ENCODE results near the gene SLIT3. TPM values are rescaled to one million over a fixed set of nuclear protein-coding genes. Genes with fewer than 3 reads are reported as not detected.

Gene SLIT3
- total RNA-seq, 8 experiments from 2014 or later: 6.1 to 159 (median 64.4) TPM

- ATAC-seq (replicated peaks in 6 of 8): no peak
Measured at GRCh38 chr5:169011009-169011408, 289.9 kb downstream of the SLIT3 start.

DNA sequence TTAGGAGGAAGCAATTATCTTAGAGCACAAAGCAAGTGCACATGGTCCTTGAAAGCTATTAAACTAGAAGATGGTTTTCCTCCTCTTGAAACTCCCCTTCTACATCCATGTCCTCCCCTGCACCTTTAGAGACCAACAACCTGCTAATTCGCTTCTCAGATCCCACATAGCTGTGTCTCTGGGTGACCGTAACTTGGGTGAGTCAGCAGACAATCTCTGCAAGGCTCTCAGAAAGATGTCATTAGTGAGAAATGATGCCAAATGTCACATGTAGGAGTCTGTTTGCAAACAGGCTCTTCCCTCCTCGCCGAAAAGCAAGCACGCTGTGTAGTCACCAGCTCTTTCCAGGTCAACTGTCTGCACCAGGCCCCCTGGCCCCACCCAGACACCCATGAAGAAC lies 291.8 kb downstream of the SLIT3 start:
- in situ Hi-C loops (cut with MboI; ENCODE audit: low pct_unique_long_range_greater_than_20kb in 2 of 9, low sequenced_read_pairs in 9 of 9, unreplicated experiment in 9 of 9): no loop called here
- peak in 7 of 8 experiments; percentile 10 to 96 (median 93) for ATAC-seq (replicated peaks in 6 of 8)
- Histone ChIP-seq H3K4me1 (replicated peaks in 1 of 2) (peaks cover 15 to 28% of the 10 kb centered on the region in 2 donors), H3K27ac (no peak overlapping the region), H3K4me3 (no peak overlapping the region)
- WGBS, 10 experiments: 40 to 92% (median 78%) methylated on average over 1 to 5 of the region's 5 CpGs; no CpG with 5 or more reads in 5 of the 10 experiments

More at GRCh38 chr5:169011009-169011408, 289.9 kb downstream of the SLIT3 start:
- in situ Hi-C loops (cut with MboI; ENCODE audit: low pct_unique_long_range_greater_than_20kb in 2 of 9, low sequenced_read_pairs in 9 of 9, unreplicated experiment in 9 of 9): no loop called here
- H3K27ac ChIP-seq: no peak overlapping the region
- no peak overlapping the region for H3K4me3 ChIP-seq
- WGBS, 10 experiments: 50 to 100% (median 78%) methylated on average over 1 to 3 of the region's 4 CpGs; no CpG with 5 or more reads in 4 of the 10 experiments
- H3K4me1 ChIP-seq (replicated peaks in 1 of 2): peaks cover 4 to 20% of the 10 kb centered on the region in 2 donors

- Histone ChIP-seq H3K4me3 (no peak overlapping the region), H3K4me1 (replicated peaks in 1 of 2) (peaks cover 15 to 26% of the 10 kb centered on the region in 2 donors), H3K27ac (no peak overlapping the region)
- WGBS, 10 experiments: 25 to 94% (median 85%) methylated on average over 2 to 6 of the region's 8 CpGs; no CpG with 5 or more reads in 1 of the 10 experiments
- ATAC-seq (replicated peaks in 6 of 8): peak in 3 of 8 experiments; percentile 6 to 61 (median 24)
- in situ Hi-C loops (cut with MboI; ENCODE audit: low pct_unique_long_range_greater_than_20kb in 2 of 9, low sequenced_read_pairs in 9 of 9, unreplicated experiment in 9 of 9): no loop called here
Measured at GRCh38 chr5:169006842-169007790, 293.8 kb downstream of the SLIT3 start.

GRCh38 chr5:169004551-169004950 lies 296.4 kb downstream of the SLIT3 start:
- Histone ChIP-seq H3K4me1 (replicated peaks in 1 of 2) (peaks cover 11 to 19% of the 10 kb centered on the region in 2 donors), H3K4me3 (no peak overlapping the region), H3K27ac (no peak overlapping the region)
- WGBS, 10 experiments: 15 to 100% (median 70%) methylated on average over 1 to 3 of the region's 4 CpGs; no CpG with 5 or more reads in 1 of the 10 experiments
- in situ Hi-C loops (cut with MboI; ENCODE audit: low pct_unique_long_range_greater_than_20kb in 2 of 9, low sequenced_read_pairs in 9 of 9, unreplicated experiment in 9 of 9): no loop called here
- peak in 5 of 8 experiments; percentile 23 to 47 (median 33) for ATAC-seq (replicated peaks in 6 of 8)

DNA sequence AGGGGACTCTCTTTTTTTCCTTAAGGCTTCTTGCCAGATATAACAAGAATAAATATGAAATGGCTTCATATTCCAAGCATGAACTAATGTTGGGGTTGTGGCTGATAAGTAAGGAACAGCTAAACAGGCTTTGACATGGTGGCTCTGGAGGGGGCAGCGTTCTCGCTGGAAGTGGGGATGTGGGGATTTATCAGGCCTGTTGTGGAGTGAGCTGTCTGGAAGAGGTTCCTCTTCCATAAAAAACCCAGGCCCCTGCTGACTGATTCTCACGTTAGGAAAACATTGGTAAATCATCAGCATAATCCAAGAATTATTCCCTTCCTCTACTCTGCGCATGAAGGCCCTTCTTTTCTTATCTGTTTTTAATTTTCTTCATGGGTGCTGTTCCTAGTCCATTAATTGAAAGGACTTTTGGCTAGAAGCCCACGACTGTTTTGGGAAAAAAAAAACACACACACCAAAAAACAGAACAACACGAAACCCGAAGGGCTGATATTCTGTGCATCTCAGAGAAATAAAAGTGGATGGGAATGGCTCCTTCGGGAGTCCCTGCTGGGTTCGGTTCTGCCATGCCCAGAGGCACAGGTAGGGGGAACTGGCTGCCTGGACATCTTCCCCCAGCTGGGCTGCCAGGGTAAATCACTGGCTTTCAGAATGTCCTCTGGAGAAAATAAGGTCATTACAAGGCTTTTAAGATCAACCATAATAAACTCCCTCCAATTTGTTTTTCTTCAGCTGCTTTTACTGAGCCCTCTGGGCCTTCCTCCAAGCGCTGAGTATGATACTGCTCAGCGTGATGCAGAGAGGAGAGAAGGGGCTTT lies 297.0 kb downstream of the SLIT3 start:
- peaks cover 11 to 19% of the 10 kb centered on the region in 2 donors for H3K4me1 ChIP-seq (replicated peaks in 1 of 2)
- no peak overlapping the region for H3K27ac ChIP-seq
- WGBS, 10 experiments: 20 to 90% (median 65%) methylated on average over 2 to 8 of the region's 11 CpGs; no CpG with 5 or more reads in 1 of the 10 experiments
- H3K4me3 ChIP-seq: no peak overlapping the region
- peak; percentile 25 to 64 (median 57) for ATAC-seq (replicated peaks in 6 of 8)
- in situ Hi-C loops (cut with MboI; ENCODE audit: low pct_unique_long_range_greater_than_20kb in 2 of 9, low sequenced_read_pairs in 9 of 9, unreplicated experiment in 9 of 9): no loop called here

GRCh38 chr5:169002953-169003555 lies 297.9 kb downstream of the SLIT3 start:
- in situ Hi-C loops (cut with MboI; ENCODE audit: low pct_unique_long_range_greater_than_20kb in 2 of 9, low sequenced_read_pairs in 9 of 9, unreplicated experiment in 9 of 9): no loop called here
- Histone ChIP-seq H3K4me1 (replicated peaks in 1 of 2) (peaks cover 11 to 13% of the 10 kb centered on the region in 2 donors), H3K4me3 (no peak overlapping the region), H3K27ac (no peak overlapping the region)
- ATAC-seq (replicated peaks in 6 of 8): peak in 1 of 8 experiments; percentile 71
- 50 to 100% (median 69%) methylated on average over 1 to 5 of the region's 6 CpGs; no CpG with 5 or more reads in 3 of the 10 experiments for WGBS, 10 experiments

- peaks cover 12 to 17% of the 10 kb centered on the region in 2 donors for H3K4me1 ChIP-seq (replicated peaks in 1 of 2)
- in situ Hi-C loops (cut with MboI; ENCODE audit: low pct_unique_long_range_greater_than_20kb in 2 of 9, low sequenced_read_pairs in 9 of 9, unreplicated experiment in 9 of 9): no loop called here
- ATAC-seq (replicated peaks in 6 of 8): no peak
- no peak overlapping the region for H3K4me3 ChIP-seq
- no peak overlapping the region for H3K27ac ChIP-seq
- WGBS, 10 experiments: 50 to 94% (median 88%) methylated on average over 1 to 3 of the region's 3 CpGs; no CpG with 5 or more reads in 2 of the 10 experiments
Measured at GRCh38 chr5:169001394-169001793, 299.5 kb downstream of the SLIT3 start.

DNA sequence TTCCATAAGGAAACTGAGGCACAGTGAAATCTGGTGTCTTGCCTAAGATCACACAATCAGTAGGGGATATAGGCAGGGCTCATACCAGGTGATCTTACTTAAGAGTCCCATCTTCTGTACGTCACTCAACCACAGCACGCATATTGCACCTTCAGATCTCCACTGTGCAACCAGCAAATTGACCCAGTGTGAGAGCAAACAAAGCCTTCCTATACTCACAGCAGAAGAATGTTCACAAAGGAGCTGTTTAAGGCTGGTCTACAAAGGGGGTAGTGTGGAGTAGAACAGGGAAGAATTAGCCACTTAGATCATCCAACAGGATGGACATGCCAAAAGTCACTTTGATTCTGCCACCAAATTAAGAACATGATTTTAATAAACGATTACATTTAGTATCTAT lies 305.9 kb downstream of the SLIT3 start:
- no peak overlapping the region for H3K27ac ChIP-seq
- no peak overlapping the region for H3K4me3 ChIP-seq
- no peak for ATAC-seq (replicated peaks in 6 of 8)
- WGBS, 10 experiments: 57 to 100% (median 88%) methylated on average over 1 to 3 of the region's 3 CpGs; no CpG with 5 or more reads in 1 of the 10 experiments
- peaks cover 15 to 20% of the 10 kb centered on the region in 2 donors for H3K4me1 ChIP-seq (replicated peaks in 1 of 2)
- in situ Hi-C loops (cut with MboI; ENCODE audit: low pct_unique_long_range_greater_than_20kb in 2 of 9, low sequenced_read_pairs in 9 of 9, unreplicated experiment in 9 of 9): loop anchor here in 8 of 9 experiments (25.0 kb wide), 4 partner anchors 292 to 567 kb away; partner anchors contain the start of gene SLIT3 (in 3 of the 8)

DNA sequence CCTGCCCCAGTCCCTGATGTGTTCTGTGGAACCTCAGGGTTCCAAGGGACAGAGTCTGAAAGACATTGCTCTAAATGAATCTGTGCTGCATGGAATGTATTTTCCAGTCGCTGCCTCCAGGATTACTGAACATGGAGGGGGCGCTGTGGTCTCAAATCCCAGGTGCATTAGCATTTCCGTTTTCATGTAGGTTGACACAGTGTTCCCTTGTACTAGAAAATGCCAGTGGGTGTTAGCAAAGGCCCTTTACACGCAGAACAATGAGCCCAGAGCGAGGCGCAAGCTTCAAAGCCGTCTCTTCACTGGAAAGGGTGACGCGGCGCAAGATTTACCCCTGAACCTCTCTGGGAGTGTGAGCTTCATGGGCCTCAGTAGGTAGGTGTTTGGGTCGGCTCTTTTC lies 308.3 kb downstream of the SLIT3 start:
- ATAC-seq (replicated peaks in 6 of 8): peak in 7 of 8 experiments; percentile 37 to 84 (median 78)
- 13 to 100% (median 63%) methylated on average over 1 to 10 of the region's 11 CpGs; no CpG with 5 or more reads in 3 of the 10 experiments for whole genome bisulfite sequencing, 10 experiments
- Histone ChIP-seq H3K27ac (no peak overlapping the region), H3K4me1 (replicated peaks in 1 of 2) (peaks cover 15 to 20% of the 10 kb centered on the region in 2 donors), H3K4me3 (no peak overlapping the region)
- in situ Hi-C loops (cut with MboI; ENCODE audit: low pct_unique_long_range_greater_than_20kb in 2 of 9, low sequenced_read_pairs in 9 of 9, unreplicated experiment in 9 of 9): loop anchor here in 8 of 9 experiments (25.0 kb wide), 4 partner anchors 295 to 570 kb away; partner anchors contain the start of gene SLIT3 (in 3 of the 8)

DNA sequence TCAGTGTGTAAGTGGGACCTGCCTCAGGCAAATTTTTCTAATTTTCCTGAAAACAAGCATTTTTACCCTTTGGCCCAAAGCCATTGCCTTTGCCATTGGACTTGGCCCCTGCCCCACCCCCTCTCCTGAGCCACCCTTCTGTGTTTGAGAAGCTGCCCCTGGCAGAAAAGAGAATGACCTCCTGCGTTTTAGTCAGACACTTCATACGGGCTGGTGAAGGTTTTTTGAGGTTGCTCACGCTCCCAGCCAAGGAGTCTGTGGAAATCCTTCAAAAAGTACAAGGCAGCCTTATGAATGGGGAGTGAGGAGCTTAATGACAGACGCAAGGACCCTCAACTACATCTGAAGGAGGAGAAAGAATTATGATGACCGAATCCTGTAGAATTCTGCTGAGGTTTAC lies 308.9 kb downstream of the SLIT3 start:
- peaks cover 15 to 20% of the 10 kb centered on the region in 2 donors for H3K4me1 ChIP-seq (replicated peaks in 1 of 2)
- no peak overlapping the region for H3K4me3 ChIP-seq
- no peak overlapping the region for H3K27ac ChIP-seq
- WGBS, 10 experiments: 0 to 92% (median 75%) methylated on average over 1 to 5 of the region's 5 CpGs; no CpG with 5 or more reads in 2 of the 10 experiments
- no peak for ATAC-seq (replicated peaks in 6 of 8)
- in situ Hi-C loops (cut with MboI; ENCODE audit: low pct_unique_long_range_greater_than_20kb in 2 of 9, low sequenced_read_pairs in 9 of 9, unreplicated experiment in 9 of 9): loop anchor here in 8 of 9 experiments (25.0 kb wide), 4 partner anchors 295 to 570 kb away; partner anchors contain the start of gene SLIT3 (in 3 of the 8)

- in situ Hi-C loops (cut with MboI; ENCODE audit: low pct_unique_long_range_greater_than_20kb in 2 of 9, low sequenced_read_pairs in 9 of 9, unreplicated experiment in 9 of 9): loop anchor here in 8 of 9 experiments (25.0 kb wide), 4 partner anchors 296 to 571 kb away; partner anchors contain the start of gene SLIT3 (in 3 of the 8)
- no peak overlapping the region for H3K4me3 ChIP-seq
- H3K27ac ChIP-seq: no peak overlapping the region
- WGBS, 10 experiments: 100% methylated on average over 1 of the region's 2 CpGs; no CpG with 5 or more reads in 8 of the 10 experiments
- no peak for ATAC-seq (replicated peaks in 6 of 8)
- H3K4me1 ChIP-seq (replicated peaks in 1 of 2): peaks cover 13 to 15% of the 10 kb centered on the region in 2 donors
Measured at GRCh38 chr5:168991311-168991710, 309.6 kb downstream of the SLIT3 start.

- H3K4me3 ChIP-seq: no peak overlapping the region
- ATAC-seq (replicated peaks in 6 of 8): peak in 1 of 8 experiments; percentile 68
- in situ Hi-C loops (cut with MboI; ENCODE audit: low pct_unique_long_range_greater_than_20kb in 2 of 9, low sequenced_read_pairs in 9 of 9, unreplicated experiment in 9 of 9): loop anchor here in 8 of 9 experiments (25.0 kb wide), 4 partner anchors 297 to 572 kb away; partner anchors contain the start of gene SLIT3 (in 3 of the 8)
- H3K27ac ChIP-seq: no peak overlapping the region
- peaks cover 8 to 10% of the 10 kb centered on the region in 2 donors for H3K4me1 ChIP-seq (replicated peaks in 1 of 2)
- 69 to 100% (median 89%) methylated on average over 1 to 4 of the region's 4 CpGs; no CpG with 5 or more reads in 4 of the 10 experiments for WGBS, 10 experiments
Measured at GRCh38 chr5:168990679-168991078, 310.3 kb downstream of the SLIT3 start.

Data from motor neuron (in vitro differentiated cells).